GM19324 (cell line): Measurements from ENCODE around the gene NT5C2.
"Not testable (repeated sequence)": the region's sequence is repeated elsewhere in the genome, so short reads cannot be mapped to it uniquely, and the experiment has no call there.

Experiments used
- ATAC-seq: cut with Tn5 transposase; IDR thresholded peaks from one replicate; pipeline ENCODE4 v1.9.1; 2021; ENCODE audit warnings: mild to moderate bottlenecking, moderate library complexity; ENCODE audit not compliant: unreplicated experiment, low FRiP score

The NT5C2 gene

DNA sequence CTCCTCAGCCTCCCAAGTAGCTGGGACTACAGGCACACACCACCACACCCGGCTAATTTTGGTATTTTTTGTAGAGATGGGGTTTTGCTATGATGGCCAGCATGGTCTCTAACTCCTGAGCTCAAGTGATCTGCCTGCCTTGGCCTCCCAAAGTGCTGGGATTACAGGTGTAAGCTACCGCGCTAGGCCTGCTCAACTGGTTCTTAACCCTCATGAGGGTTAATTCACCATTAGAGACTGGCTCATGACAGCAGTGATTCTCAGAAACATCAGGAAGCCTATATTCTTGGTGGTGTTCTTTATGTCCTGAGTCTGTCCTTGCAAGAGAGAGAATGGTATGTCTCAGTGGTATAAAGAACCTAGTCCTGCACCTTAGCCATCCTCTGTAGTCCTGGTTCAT is 10.4 kb upstream of the NT5C2 start:
- ATAC-seq = no peak

- ATAC-seq = no peak
These were observed 9.2 kb upstream of the NT5C2 start for GRCh38 chr10:103202319-103202718.

DNA sequence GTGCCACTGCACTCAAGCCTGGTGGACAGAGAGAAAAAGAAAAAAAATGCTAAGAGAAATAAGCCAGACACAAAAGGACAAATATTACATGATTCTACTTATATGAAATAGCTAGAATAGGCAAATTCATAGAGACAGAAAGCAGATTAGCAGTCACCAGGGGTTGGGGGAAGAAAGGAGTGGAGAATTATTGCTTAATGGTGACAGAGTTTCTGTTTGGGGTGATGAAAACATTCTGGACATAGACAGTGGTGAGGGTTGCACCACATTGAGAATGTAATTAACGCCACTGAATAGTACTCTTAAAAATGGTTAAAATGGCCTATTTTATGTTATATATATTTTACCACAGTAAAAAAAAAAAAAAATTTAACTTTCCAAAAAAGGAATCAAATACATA is 6.4 kb upstream of the NT5C2 start:
- no peak for ATAC-seq

- no peak for ATAC-seq
These were observed 5.6 kb upstream of the NT5C2 start for GRCh38 chr10:103198648-103199047.

DNA sequence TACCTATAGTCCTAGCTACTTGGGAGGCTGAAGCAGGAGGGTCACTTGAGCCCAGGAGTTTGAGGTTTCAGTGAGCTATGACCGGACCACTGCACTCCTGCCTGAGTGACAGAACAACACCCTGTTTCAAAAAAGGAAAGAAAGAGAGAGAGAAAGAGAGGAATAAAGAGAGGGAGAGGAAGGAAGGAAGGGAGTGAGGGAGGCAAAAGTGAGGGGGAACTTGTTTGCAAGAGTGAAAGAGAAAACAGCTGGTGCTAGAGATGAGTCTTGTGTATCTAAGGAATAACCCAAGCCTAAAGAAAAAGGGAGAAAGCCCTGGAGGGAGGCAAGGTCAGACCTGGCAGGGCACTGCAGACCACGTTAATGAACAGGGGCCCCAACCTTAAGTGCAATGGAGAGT is 4.8 kb upstream of the NT5C2 start:
- ATAC-seq = no peak

DNA sequence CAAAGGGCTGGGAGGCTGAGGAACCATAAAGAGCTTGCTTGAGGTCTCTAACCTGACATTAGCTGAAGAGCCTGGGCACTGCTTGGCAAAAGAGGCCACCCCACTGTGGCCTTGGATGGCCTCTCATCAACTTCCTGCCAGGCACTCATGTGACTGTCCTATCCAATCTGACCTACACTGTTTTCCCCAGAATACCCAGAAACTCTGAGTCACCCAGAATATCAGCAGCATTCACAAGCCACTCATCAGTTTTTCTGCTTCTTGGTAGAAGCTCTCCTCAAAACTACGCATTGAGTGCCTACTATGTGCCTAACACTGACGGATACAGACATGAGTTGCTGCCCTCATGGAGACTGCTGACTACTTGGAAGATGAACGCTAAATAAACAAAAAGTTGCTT is 4.1 kb upstream of the NT5C2 start:
- ATAC-seq = no peak

DNA sequence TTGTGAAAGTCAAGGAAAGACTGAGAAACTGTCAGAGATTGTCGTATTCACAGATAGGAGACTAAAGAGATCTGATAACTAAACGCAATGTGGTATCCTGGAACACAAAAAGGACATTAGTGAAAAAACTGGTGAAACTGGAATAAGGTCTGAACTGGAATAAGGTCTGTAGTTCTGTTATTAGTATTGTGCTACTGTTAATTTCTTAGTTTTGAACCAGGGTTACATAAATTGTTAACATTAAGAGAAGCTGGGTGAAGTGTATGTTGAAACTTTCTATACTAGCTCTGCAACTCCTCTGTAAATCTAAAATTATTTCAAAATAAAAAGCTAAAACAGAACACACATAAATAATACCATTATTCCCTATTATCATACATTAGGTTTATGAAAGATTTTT is 3.4 kb upstream of the NT5C2 start:
- ATAC-seq = no peak

DNA sequence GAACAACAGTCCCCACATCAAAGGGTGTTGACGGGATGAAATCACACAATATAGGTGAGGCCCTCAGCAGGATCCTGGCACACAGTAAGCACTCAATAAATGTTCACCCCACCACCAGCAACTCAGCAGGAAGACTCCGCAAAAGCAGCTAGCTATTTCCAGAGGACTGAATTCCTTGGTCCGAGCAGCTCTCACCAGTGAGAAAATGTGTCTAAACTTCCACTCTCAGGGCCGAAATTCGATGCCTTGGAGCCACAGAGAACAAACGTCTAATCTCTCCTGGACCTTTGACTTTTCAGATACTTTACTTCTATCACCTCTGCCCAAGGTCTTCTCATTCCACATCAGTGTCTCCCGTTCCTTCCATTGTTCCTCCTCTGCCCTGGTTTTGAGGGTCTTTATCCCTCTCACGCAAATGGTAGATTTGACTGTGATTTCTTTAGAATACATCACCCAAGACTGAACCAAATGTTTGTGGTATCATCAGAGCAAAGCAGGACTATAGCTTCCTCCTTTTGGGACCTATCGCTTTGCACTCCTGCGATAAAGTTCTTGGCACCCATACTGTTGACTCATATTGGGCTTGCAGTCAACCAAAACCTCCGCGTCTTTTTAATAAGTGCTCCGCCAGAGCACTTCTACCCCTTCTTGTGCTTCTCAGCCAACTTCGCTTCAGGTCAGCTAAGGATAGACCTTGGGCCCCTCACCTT is 903 bp upstream of the NT5C2 start:
- ATAC-seq = no peak

- ATAC-seq = peak; percentile 63
These were observed 493 bp downstream of the NT5C2 start for GRCh38 chr10:103192451-103193106.

DNA sequence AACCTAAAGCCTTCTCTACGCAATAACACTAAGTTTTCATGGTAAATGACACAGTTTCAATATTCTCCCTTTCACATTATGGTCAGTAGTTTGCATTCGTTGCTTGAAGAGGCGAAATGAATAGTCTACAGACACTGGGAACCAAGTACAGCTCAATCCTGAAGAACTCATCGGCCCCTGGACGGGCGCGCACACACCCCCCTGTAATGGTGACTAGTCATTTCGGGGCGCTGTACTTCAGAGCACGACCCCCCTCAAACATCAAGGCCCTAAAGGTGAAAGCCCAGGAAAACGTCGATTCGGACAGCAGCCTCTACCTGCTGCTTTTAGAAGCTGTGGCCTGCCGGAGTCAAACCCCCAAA is 1.0 kb downstream of the NT5C2 start:
- no peak for ATAC-seq

GRCh38 chr10:103191198-103191597 is 1.9 kb downstream of the NT5C2 start:
- not testable (repeated sequence) for ATAC-seq

- no peak for ATAC-seq
These were observed 4.2 kb downstream of the NT5C2 start for GRCh38 chr10:103188853-103189252.

- ATAC-seq = no peak
These were observed 6.9 kb downstream of the NT5C2 start for GRCh38 chr10:103186128-103186527.

DNA sequence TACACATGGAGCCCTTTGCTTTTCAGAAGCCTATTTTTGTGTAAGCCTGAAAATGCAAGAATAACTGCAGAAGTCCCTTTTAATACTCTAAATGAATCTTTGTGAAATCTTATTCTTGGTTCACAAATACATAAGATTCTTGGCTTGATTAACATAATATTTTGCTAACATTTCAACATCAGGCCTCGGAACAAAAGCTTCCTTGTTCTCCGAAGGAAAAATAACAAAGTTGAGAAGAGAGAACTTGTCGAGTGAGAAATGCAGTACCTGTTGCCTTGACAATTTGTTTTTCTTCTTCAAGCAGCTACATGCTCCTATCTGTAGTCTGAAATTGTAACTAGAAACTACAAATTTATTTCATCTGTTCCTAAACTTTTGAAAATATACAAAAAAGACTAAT is 8.5 kb downstream of the NT5C2 start:
- ATAC-seq = no peak

DNA sequence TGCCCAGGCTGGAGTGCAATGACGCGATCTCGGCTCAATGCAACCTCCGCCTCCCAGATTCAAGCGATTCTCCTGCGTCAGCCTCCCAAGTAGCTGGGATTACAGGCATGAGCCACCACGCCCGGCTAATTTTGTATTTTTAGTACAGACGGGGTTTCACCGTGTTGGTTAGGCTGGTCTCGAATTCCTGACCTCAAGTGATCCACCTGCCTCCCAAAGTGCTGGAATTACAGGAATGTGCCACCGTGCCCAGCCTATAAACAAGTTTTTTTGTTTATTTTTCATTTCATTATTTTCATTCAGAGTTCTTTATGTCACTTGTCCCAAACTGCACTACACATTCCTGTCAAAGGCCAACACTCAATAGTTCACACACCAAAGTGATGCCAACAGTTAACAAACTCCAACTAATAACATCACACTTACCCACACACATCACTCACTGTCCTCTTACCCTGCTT is 9.1 kb downstream of the NT5C2 start:
- not testable (repeated sequence) for ATAC-seq

DNA sequence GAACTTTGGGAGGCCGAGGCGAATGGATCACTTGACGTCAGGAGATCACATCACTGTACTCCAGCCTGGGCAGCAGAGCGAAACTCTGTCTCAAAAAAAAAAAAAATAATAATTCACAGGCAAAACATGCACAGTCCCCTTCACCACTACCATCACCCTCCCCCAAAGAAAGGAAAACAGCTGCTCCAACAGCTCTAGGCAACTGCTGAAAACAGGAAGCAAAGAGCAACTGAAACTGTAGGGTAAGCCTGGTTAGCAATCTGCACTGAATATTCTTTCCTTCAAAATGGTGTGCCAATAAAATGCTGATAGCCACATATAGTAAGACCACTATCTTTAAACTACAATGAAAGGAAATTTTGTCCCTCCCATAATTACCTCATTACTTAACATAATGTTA is 11.8 kb downstream of the NT5C2 start:
- ATAC-seq = peak; percentile 80

- no peak for ATAC-seq
These were observed 12.6 kb downstream of the NT5C2 start for GRCh38 chr10:103180491-103180890.

DNA sequence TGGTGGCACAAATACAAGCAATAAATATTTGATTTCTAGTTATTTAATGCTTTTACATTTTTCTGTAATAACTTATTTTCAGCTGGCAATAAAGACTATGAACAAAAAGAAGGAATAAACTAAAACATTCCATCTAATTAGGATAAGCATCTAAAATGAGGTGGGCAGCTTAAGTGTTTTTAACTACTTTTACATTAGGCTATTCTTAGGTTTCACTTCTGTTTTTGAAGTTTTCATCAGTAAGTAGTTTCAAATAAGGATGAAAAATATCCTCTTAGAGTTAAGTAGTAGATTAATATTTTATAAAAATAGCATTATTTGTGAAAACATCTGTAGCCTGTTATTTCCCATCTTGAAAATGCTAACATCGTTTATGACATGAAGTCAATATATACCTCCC is 15.9 kb downstream of the NT5C2 start:
- ATAC-seq = no peak

DNA sequence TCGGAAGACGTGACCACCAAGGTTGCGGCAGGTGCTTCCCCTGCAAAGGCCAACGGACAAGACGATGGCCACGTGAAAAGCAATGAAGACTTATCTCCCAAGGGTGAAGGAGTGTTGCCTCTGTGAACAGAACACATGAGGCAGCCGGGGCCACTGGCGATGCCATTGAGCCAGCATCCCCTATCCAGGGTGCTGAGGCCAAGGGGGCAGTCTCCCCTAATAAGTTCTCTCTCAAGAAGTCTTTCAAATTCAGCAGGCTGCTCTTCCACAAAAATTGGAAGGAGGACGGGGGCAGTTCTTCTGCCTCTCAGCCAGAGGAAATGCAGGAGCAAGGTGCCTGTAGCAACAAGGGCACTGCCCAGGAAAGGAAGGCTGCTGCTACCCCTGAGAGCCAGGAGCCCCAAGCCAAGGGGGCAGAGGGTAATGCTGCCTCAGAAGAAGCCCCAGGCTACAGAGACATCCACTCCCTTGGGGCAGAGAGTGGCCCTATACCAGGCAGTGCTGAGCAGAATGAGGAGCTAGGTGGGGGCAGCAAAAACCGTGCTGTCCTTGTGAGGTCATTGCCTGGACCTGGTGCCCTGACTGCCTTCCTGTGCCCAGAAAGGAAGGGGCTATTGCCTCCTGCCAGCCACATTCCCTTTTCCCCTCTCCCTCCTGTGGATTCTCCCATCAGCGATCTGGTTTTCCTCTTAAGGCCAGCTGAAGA is 17.3 kb downstream of the NT5C2 start:
- ATAC-seq = no peak

GRCh38 chr10:103174324-103174723 is 18.7 kb downstream of the NT5C2 start:
- not testable (repeated sequence) for ATAC-seq

DNA sequence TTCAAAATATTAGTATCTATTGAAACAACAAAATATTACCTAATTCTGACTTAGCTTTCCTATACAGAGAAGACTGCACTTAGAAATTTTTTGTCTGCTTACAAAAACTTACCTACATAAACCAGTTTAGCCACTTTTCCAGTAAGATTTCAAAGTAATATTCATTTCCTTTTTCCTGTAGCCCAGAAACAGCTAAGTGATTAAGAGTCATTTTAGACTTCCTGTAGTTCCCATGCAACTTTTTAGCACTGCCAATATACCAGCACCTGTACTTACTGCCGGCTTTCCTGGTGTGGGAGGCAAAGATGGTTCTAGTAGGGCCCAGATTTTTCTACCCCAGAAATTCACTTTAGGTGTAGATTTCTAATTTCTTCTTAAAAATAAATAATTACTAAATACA is 21.8 kb downstream of the NT5C2 start:
- ATAC-seq = no peak

GRCh38 chr10:103168438-103168837 is 24.6 kb downstream of the NT5C2 start:
- ATAC-seq = no peak
